ENCODE data around the gene WFDC13.

DNA sequence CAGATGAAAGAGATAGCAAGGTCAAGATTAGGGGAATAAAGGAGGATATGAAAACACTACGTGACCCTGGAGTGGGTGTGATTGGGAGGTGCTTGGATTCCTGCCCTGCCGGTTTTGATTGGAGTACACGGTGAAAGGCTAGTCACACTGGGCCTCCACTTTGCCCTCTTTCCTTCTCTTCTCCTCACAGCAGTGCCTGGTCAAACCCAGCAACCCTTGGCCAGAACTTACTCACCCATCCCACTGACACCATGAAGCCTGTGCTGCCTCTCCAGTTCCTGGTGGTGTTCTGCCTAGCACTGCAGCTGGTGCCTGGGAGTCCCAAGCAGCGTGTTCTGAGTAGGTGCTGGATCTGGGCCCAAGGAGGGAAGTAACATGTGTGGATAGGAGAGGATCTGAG lies at the start of gene WFDC13:
- TF ChIP-seq, protein P1, sequence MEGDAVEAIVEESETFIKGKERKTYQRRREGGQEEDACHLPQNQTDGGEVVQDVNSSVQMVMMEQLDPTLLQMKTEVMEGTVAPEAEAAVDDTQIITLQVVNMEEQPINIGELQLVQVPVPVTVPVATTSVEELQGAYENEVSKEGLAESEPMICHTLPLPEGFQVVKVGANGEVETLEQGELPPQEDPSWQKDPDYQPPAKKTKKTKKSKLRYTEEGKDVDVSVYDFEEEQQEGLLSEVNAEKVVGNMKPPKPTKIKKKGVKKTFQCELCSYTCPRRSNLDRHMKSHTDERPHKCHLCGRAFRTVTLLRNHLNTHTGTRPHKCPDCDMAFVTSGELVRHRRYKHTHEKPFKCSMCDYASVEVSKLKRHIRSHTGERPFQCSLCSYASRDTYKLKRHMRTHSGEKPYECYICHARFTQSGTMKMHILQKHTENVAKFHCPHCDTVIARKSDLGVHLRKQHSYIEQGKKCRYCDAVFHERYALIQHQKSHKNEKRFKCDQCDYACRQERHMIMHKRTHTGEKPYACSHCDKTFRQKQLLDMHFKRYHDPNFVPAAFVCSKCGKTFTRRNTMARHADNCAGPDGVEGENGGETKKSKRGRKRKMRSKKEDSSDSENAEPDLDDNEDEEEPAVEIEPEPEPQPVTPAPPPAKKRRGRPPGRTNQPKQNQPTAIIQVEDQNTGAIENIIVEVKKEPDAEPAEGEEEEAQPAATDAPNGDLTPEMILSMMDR (IDR thresholded peaks at IDR 0.05), result no peak
- TF ChIP-seq POLR2A (IDR thresholded peaks at IDR 0.05), result no peak

Measured in right lobe of liver (tissue), 4 donors.